GM13977 (cell line): ENCODE data around the gene PARVB.

Experiments used
- DNase-seq: peaks from one replicate; pipeline ENCODE4 v3.0.0; 2012; ENCODE audit warnings: low spot score
- in situ Hi-C: fragments of 300-500 bp; cut with MboI; formaldehyde crosslinking; loops from one replicate; pipeline ENCODE4 v1.12.0; 2022; ENCODE audit warnings: low sequenced_read_pairs, low pct_unique_long_range_greater_than_20kb, mixed read lengths, inconsistent platforms; ENCODE audit not compliant: unreplicated experiment
- TF ChIP-seq, protein P1 (sequence below): IDR thresholded peaks from 2 replicates; pipeline ENCODE4 v1.5.1; 2012; ENCODE audit warnings: mild to moderate bottlenecking, control low read depth; ENCODE audit not compliant: insufficient read depth; ENCODE audit errors: extremely low read depth, missing control alignments

The PARVB gene

DNA sequence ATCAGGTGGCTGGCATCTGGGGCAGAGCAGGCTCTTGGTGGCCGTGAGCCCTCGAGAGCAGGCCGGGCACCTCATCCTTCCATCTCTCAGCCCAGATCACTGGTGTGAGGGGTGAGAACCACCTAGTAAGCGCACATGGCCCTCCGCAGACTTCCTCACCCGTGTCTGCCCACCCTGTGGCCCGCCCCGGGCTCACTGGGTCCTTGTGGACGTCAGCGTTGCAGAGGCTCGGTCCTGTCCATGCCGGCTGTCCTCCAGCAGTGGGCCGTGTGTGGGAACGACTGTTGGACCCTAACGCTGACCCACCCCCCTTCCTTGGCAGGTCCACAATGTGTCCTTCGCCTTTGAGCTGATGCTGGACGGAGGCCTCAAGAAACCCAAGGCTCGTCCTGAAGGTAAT is 139.4 kb downstream of the PARVB start:
- no peak for DNase-seq
- in situ Hi-C loops: no loop called here
- TF ChIP-seq, protein P1, sequence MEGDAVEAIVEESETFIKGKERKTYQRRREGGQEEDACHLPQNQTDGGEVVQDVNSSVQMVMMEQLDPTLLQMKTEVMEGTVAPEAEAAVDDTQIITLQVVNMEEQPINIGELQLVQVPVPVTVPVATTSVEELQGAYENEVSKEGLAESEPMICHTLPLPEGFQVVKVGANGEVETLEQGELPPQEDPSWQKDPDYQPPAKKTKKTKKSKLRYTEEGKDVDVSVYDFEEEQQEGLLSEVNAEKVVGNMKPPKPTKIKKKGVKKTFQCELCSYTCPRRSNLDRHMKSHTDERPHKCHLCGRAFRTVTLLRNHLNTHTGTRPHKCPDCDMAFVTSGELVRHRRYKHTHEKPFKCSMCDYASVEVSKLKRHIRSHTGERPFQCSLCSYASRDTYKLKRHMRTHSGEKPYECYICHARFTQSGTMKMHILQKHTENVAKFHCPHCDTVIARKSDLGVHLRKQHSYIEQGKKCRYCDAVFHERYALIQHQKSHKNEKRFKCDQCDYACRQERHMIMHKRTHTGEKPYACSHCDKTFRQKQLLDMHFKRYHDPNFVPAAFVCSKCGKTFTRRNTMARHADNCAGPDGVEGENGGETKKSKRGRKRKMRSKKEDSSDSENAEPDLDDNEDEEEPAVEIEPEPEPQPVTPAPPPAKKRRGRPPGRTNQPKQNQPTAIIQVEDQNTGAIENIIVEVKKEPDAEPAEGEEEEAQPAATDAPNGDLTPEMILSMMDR: no peak

DNA sequence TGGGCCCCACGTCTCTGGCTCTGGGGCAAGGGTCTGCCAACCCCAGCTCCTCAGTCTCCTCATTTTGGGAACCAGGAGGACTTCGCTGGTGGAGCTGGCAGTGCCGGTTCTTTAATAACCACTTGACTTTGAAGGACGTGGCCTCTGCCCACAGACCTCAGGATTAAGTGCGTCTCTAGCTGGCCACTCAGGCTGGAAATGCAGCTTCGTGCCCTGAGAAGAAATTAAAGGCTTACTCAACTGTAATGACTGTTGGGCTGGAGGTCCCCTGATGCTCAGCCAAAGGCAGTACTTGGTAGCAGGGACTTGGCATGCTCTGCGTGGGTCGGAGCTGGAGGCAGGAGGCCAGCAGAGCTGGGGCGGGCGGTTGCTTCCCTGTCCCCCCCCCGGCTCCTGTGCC is 139.9 kb downstream of the PARVB start:
- DNase-seq: no peak
- in situ Hi-C loops: no loop called here
- TF ChIP-seq, protein P1: no peak

DNA sequence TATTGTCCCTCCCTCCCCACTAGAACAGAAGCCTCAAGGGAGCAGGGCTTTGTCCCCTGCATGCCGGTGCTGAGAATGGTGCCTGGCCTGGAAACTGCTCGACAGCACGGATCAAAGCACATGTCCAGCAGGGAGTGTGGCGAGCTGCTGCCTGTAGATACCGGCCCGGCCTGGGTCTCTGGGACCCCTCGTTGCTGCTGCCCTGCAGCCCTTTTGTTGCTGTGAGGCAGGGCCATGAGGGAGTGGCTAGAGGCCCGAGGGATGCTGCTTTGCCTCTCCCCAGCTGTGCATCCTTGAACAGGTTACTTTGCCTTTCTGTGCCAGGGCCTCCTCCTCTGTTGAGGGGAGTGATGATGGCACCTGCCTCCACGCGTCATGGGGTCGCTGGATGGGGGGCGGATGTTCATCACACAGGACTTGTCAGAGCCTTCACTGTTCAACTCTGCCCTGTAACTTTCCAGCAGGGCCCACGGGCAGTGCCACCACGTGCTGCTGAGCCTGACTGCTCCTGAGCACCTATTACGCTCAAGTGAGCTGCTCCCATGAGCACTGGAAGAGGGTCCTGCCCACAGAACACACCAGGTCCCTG is 141.3 kb downstream of the PARVB start:
- in situ Hi-C loops: no loop called here
- no peak for DNase-seq
- TF ChIP-seq, protein P1: no peak

DNA sequence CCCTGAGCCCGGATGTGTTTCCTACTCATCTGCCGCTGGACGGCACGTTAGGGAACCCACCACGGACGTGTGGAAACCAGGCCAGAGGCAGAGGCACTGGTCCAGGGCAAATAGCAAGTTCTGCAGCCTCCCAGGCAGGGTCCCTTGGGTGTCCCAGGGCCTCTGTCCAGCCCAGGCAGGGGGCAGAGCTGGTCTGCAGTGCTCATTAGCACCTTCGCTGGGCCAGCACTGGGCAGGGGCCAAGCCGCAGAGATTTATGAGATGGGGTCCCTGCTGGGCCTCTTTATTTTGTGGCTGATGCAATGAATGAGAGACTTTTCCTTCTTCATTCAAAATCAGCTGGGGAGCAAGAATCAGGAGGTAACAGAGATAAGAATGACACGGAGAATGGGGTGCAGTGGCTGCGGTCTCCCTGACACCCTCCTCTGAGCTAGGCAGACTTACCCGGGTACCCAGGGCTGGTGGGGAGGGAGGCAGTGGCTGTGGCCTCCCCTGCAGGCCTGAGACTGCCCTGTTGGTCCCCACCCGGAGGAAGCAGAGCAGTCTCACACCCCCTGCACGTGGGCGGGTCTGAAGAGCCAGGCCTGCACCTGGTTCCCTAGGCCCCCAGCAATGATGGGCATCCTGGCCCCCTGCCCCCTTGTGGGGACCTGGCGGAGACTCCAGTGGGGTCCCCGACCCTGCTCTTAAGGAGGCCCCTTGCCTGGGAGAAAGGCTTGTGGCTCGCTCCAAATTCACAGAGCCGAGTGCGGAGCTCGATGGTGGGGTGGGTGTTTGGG is 142.6 kb downstream of the PARVB start:
- in situ Hi-C loops: no loop called here
- DNase-seq: no peak
- TF ChIP-seq, protein P1: no peak

DNA sequence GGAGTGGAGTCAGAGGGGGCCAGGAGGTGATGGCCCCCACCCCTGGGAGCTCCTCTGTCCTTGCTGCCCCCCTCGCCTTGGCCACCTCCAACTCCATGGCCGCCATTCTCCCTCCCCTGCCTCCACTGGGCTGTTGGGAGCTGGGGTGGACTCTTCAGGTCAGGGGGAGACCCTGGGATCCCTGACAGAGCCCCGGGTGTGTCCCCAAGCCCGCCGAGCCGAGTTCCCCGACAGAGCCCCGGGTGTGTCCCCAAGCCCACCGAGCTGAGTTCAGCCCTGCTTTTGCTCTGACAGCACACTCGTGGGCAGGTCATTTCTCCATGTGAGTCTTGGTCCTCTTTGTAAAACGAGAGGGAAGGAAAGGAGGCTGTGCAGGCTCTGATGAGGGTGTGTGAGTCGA is 143.4 kb downstream of the PARVB start:
- TF ChIP-seq, protein P1: no peak
- in situ Hi-C loops: no loop called here
- DNase-seq: no peak

DNA sequence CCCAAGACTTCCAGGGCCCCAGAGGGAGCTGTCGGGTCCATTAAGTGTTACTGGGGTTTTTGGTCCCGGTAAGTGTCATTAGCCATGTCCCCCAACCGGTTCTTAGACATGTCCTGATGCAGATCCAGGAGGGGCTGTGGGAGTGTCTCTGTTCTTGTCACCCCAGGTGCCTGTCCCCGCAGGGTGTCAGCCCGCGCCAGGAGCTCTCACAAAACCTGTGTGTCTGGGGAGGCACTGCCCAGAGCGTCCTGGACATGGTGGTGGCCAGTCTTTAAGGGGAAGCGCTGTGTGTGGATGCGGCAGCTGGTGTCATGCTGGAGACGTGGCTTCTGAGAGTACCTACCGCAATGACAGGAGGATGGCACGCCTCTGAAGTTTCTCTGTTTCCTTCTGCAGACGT is 144.1 kb downstream of the PARVB start:
- in situ Hi-C loops: no loop called here
- no peak for DNase-seq
- TF ChIP-seq, protein P1: no peak
